Measurements from ENCODE around the gene MOV10L1.
"Not testable (repeated sequence)": the region's sequence is repeated elsewhere in the genome, so short reads cannot be mapped to it uniquely, and the experiment has no call there.

The MOV10L1 gene

DNA sequence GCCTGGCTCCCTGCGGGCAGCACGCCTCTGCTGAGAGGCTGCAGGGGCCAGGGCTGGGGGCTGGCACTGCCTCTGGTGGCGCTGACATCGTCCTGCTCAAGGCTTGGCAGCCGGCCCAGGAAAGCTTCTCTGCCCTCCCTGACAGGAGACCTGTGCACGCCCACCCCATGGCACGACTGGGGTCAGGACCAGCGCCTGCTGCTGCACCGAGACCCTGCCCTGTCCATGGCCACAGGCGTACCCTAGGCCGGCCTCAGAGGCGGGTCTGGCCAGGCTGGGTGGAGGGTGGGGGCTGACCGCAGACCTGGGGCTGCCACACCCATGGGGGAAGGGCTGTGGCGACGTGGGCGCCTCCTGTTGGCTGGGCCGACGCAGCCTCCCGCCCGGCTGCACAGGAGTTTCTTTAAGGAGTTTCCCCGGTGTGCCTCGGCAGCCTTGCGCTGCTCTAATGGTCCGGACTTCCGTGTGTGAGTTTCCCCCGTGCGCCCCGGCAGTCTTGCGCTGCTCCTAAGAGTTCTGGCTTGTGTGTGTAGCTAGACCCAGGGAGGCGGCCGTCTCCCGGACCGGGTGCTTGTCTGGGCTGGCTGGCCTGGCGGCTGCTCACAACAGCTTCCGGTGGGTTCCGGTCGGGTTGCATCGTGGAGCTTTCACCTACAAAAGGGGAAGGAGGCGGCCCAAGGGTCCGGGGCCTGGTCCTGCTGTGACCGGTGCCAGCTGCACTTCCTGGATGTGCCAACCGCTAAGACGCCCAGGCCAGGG, 100.6 kb downstream of the MOV10L1 start:
- peak; percentile 46 for DNase-seq

DNA sequence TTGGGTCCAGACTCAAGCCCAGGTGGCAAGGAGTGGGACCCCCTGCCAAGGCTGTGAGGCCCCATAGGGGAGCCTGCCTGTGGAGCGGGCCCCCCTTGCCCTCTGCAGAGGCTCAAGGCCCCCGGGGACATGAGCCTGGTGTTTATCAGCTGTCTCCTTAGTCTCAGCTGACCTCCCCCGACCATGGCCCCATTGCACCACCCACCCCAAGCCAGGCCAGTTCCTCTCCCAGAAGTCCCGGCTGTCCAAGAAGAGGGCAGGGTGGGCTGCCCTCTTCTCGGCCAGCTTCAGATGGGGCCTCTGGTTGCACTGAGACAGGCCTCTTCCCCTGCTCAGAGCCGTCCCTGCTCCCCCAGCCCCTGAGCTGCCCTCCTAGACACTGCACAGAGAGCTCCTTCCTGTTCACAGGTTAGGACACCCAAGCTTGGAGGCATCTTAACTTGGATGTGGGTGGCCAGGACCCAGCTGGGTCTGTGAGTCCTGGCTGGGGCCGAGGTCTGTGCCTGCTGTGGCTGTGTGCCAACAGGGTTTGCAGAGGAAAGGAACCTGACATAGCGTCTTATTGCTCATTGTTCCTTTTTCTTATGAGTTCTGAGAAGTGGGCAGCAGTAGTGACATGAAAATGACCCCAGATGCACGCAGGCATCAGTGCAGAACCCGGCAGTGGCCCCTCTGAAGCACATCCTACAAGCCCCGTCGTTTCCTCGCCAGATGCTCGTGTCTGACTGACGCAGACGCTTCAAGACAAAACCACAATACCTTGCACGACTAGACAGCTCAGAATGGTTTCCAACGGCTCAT, 101.3 kb downstream of the MOV10L1 start:
- DNase-seq, result no peak

DNA sequence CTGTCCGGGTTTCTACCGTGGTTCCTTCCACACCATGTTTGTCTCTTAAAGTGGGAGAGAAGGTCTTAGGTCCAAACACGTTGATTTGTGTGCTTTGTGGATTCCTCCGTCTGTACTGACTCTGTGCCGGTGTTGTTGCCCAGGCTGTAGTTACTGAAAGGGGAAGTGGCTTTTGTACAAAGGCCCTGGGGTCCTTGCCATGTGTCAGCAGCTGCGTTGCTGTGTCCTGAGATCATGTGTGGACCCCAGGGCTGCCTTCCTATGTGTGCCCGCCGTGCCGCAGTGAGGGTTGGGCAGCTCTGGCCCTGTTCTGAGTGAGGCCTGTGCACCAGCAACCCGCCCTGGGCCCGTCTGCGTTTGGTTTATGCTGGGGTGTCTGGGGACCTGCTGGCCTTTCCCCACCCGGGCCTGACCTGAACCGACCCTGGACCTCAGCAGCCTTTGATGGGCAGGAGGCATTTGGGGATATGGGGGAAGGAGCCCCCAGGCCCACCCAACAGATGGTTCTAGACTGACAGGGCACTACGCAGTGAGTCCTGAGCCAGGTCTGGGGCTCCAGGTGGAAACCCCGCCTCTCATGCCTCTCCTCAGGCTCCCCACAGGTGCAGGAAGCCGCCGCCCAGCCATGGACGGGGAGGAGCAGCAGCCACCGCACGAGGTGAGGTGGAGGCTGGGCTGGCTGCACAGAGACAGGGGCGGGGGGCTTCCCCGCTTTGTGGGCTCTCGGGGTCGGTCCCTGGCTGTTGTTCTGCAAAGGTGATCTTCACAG, 102.8 kb downstream of the MOV10L1 start:
- no peak for DNase-seq

DNA sequence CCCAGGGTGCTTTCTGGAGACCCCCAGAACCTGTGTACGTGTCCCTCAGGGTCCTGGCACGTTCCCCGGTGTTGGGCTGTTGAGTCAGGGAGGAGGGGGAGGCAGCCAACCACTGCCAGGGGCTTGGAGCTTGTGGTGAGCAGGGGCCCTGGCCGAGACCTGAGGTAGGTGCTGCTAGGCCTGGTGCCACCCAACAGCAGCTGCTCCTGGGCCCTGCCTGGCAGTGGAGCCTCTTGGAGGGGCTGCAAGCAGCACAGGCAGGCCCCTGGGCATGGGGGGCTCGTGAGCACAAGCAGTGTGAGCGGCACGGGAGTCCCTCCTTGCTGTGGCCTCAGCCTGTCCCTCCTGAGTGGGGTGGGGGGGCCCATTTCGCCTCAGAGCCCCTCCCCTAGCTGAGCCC, 103.8 kb downstream of the MOV10L1 start:
- no peak for DNase-seq

DNA sequence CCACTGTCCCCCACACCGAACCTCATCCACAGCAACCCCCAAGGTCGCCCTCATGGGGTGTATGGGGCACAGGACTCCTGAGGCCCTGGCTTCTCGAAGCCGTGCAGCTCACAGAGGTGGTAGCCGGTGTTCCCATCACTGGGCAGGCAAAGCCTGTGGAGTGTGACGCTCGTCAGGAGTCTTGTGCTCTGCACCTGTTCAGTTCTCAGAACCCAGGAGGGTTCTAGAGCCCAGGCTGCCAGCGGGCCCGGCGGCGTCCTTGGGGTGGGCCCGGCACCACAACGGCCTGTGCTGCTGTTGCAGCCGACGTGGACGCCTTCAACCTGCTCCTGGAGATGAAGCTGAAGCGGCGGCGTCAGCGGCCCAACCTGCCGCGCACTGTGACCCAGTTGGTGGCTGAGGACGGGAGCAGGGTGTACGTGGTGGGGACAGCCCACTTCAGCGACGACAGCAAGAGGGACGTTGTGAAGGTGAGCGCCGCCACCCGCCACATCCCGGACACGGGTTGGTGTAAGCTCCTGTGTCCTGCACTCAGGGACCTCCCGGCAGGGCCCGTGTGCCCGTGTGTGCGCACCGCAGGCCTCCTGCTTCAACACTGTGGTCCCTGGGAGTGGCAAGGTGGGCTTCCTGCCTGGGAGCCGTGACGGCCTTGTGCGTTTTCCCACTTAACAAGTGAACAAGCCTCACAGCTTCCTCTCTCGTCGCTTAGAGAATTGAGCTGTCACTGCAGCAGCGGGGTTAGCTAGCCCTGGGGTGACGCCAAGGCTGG, 104.4 kb downstream of the MOV10L1 start:
- no peak for DNase-seq

DNA sequence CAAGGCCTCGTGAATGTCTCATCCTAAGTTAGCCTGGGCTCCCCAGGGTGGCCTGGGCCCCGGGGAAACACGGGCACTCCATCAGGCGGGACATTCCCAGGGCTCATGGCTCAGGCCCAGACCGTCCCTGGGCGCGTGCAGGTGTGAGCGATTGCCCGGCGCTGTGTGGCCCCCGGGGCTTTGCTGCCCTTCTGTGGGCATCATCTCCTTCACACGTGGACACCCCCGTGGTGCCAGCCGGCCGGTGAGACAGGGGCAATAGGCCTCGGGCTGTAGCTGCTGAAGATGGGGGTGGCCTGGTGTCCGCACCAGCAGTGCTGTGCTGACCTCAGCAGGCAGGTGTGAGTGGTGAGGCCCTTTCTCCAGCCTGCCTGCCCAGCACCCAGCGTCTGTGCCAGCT, 106.5 kb downstream of the MOV10L1 start:
- no peak for DNase-seq

DNA sequence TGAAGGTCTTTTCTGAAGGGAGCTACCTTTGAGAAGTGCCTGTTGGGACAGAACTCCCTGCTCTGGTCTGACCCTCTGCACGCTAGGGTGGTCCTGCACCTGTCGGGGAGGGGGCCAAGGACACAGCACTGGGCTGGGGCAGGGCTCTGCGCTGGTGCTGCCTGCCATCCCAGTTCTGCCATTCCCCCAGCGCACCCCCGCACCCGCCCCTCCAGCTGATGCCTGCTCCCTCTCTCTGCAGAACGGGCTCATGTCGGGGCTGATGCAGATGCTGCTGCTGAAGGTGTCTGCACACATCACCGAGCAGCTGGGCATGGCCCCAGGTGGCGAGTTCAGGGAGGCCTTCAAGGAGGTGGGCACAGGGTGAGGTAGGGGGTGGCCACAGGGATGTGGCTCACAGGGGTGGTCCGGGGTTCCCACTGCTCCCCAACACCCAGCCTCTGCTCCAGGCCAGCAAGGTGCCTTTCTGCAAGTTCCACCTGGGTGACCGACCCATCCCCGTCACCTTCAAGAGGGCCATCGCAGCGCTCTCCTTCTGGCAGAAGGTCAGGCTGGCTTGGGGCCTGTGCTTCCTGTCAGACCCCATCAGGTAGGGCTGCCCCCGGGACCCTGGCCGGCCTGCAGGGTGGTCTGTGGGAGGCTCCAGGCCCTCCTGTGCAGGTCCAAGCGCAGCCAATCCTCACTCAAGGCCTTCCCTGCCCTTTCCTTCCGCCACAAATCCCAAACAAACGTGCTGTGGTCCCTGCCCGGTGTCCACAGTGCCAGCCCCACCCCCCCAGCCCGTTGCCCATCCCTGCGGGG, 107.4 kb downstream of the MOV10L1 start:
- no peak for DNase-seq

DNA sequence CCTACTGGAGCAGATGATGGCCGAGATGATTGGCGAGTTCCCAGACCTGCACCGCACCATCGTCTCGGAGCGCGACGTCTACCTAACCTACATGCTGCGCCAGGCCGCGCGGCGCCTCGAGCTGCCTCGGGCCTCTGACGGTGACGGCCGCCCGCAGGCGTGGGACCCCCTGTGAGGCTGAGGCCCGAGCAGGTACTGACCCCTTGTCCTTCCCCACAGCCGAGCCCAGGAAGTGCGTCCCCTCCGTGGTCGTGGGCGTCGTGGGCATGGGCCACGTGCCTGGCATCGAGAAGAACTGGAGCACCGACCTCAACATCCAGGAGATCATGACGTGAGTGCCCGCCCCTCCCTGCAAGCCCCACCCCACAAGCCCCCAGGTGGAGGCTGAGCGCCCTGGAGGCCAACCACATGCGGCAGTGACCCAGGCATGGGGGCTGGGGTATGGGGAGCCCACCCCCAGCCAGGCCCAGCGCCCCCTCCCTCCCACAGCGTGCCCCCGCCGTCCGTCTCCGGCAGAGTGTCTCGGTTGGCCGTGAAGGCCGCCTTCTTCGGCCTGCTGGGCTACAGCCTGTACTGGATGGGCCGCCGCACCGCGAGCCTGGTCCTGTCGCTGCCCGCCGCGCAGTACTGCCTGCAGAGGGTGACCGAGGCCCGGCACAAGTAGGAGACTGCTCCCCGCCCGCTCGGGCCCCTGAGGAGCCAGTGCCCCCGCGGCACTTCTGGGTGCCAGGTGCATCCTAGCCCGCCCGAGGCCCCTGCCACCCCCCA, 108.2 kb downstream of the MOV10L1 start:
- DNase-seq, result no peak

DNA sequence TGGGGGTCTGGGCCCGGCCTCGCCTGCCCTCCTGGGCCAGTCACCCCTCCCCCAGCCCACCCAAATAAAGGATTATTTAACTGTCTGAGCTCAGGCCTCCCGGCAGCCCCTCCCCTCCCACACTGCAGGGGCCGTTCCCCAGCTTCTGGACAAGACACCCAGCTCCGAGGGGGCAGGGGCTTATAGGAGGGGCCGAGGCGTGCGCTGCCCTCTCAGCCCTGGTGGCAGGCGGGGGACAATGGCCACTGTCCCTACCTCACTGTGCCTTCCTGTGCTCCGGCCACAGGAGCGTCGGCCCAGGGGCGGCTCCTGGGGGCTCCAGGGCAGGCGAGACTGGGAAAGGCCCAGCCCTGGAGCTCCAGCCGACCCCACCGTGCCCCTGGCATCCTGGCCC, 108.8 kb downstream of the MOV10L1 start:
- no peak for DNase-seq

DNA sequence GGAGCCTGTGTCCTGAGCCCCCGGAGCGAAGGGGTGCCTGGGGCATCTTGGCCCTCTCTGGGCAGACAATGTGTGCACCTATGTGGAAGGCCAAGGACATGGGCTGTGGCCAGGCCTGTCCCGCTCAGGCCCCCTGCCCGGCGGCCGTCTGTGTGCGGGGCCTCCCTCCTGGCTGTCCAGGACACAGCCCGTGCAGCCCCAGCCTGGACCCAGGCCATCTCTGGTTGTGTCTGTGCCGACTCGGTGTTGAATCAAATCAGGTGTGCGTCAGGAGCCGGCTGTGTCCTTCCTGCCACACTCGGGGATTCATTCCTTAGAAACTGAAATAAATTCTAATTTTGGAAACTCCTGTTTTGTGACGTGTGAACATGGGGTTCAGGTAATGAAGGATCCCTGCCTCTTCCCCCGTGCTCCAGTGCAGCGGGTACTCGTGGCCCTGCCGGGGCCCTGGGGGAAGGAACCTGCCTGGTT, 109.5 kb downstream of the MOV10L1 start:
- DNase-seq, result no peak

DNA sequence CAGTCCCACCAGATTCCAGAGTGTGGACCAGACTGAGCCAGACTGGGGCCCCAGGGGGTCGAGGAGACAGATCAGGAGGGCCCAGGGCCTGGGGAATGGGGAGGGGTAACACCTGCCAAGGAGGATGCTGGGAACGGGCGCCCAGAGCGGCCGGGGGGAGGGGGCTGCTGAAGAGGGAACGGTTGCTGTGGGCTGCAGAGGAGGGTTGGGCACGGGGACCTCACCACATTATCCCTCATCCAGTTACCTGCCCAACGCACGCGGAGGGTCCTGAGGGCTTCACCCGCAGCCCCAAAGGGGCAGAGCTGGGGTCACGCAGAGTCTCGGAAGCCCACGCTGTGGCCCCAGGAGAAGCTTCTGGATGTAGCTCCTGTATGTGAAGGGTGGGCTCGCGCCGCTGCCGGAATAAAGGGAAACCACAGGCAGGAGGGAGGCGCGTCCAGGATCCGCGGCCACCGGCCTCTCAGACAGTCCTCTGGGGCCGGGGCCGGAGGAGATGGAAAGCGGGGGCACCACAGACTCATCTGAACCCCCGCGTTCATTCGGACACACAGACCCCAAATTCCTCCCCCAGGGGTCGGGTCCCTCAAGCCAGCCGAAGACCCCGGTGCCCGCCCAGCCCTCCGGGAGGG, 110.1 kb downstream of the MOV10L1 start:
- DNase-seq, result no peak

DNA sequence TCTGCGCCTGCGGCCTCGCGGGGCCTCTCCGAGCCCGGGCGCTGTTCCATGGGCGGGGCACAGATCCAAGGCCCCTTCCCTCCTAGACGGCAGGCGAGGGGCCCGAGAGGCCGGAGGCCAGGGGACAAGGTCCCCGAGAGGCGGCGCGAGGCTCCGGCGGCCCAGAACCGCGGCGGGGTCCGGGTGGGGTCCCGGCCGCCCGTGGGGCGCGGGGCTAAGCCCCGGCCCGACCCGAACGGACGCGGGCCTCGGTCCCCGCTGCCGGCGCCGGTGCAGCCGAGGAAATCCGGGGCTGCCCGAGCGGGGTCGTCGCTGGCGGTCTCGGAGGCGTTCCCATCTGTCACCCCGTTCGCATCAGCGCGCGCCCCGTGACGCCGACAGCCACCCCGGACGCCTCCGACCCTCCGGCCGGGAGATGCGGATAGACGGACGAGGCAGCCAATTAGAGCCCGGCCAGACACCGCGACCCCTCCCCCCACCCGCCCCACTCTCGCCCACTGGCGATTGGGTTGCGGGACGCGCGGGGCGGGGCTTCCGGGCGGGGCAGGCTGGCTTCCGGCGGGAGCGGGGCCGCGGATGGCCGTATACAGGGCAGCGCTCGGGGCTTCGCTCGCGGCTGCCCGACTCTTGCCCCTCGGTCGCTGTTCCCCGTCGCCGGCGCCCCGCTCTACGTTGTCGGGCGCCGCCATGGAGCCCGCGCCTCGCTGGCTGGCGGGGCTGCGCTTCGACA, 110.8 kb downstream of the MOV10L1 start, which contains the start of gene SELENOO:
TSS of gene SELENOO (plus strand) at position 551 of the 730 bp plus-strand sequence. CDS start at position 577, 26 bp downstream.
- DNase-seq, result peak; percentile 89

DNA sequence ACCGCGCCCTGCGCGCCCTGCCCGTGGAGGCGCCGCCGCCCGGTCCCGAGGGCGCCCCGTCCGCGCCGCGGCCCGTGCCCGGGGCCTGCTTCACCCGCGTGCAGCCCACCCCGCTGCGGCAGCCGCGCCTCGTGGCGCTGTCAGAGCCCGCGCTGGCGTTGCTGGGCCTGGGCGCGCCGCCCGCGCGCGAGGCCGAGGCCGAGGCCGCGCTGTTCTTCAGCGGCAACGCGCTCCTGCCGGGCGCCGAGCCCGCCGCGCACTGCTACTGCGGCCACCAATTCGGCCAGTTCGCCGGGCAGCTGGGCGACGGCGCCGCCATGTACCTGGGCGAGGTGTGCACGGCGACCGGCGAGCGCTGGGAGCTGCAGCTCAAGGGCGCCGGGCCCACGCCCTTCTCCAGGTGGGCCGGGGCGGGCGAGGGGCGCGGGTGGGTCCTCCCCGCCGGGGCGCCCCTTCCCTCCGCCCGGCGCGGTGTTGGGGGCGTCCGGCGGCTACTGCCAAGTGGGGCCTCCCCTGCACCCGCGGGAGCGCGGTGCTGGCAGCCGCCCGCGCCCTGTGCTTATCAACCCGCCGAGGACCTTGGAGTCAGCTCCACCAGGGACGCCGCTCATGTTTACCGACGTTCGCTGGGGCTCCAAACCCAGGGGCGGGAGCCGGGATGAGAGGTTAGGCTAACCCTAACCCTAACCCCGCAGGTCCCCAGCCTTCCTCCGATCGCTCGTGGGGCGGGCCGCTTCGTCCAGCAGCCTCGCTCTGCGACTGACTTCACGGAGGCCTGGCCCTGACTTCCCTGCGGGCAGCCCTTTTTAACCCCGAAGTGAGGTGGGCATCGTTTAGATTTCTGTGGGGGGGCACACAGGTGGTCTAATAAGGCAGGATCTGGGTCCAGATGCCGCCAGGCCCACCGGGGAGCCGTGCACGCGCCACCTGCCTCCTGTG, 111.7 kb downstream of the MOV10L1 start:
- no peak for DNase-seq

DNA sequence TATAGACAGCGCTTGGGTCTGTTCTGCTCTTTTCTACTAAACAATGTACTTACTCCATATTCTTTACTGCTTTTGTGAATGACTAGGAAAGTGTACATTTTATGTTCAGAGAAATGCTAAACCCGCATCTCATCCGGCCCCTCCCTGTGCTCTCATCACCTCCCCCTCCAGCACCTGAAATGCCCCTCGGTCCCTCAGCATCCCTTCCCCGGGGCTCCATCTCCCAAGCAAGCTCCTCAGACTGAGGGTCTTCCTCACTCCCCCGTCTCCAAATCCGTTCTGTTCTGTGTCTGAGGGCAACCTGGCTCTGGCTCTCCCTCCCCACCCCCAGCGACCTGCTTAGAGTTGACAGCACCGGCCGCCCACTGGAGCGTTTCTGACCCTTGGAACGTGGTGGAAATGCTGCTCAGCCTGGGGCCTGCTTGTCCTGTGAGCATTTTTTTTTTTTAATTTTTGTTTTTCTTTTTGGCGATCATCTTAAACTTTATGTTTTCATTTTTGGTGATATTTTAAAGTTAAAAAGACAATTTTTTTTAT, 112.4 kb downstream of the MOV10L1 start:
- no peak for DNase-seq

DNA sequence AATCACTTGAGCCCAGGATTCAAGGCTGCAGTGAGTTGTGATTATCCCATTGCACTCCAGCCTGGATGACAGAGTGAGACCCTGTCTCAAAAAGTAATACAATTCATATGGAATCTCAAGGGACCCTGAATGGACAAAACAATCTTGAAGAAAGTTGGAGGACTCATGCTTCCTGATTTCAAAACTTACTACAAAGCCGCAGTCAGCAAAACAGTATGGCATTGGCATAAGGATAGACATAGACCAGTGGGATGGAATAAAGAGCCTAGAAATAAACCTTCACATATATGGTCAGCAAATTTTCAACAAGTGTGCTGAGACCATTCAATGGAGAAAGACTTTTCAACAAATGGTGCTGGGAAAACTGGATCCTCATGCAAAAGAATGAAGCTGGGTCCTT, 113.5 kb downstream of the MOV10L1 start:
- no peak for DNase-seq

DNA sequence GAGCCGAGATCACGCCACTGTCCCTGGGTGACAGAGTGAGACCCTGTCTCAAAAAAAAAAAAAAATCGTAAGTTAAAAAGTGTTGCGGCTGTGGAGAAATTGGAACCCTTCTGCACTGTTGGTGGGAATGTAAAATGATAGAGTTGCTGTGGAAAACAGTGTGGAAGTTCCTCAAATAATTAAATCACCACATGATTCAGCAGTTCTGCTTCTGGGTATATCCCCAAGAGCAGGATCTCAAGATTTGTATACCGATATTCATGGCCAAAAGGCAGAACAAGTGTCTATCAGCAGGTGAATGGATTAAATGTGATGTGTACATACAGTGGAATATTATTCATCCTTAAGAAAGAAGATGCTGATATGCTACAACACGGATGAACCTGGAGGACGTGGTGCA, 114.8 kb downstream of the MOV10L1 start:
- DNase-seq, result no peak

DNA sequence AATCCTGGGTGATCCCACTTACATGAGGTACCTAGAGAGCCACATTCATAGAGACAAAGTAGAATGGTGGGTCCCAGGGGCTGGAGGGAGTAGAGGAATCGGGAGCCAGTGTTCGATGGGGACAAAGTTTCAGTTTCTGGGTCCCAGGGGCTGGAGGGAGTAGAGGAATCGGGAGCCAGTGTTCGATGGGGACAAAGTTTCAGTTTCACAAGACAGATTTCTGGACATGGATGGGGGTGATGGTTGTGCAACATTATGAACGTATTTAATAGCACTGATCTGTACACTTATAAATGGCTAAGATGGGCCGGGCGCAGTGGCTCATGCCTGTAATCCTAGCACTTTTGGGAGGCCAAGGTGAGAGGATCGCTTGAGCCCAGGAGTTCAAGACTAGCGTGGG, 115.2 kb downstream of the MOV10L1 start:
- DNase-seq, result not testable (repeated sequence)
